GM12878 (cell line): ENCODE results near the gene EIF1AD. TPM values are rescaled to one million over a fixed set of nuclear protein-coding genes. Genes with fewer than 3 reads are reported as not detected.

ENCODE experiments used
- ATAC-seq: fragments of 200-7000 bp; cut with Tn5 transposase; 3 replicates; pipeline ENCODE4 v1.9.1; 2020; ENCODE audit warnings: mild to moderate bottlenecking, moderate library complexity
- BruUV-seq: library from RNA; stranded (reverse); fragments of 400-500 nt; replicated peaks from 2 replicates; lab custom pipeline; 2021; lab: Mats Ljungman, UMichigan
- CTCF ChIA-PET: fragments of 300-600 bp; sonication (Branson Sonifier 250); formaldehyde crosslinking; extraction: SDS; loops from one replicate; lab custom pipeline; 2021; ENCODE audit warnings: inconsistent platforms; lab: Yijun Ruan, JAX
- POLR2A ChIA-PET: fragments of 350-600 bp; formaldehyde crosslinking; extraction: SDS; loops from one replicate; lab custom pipeline; 2021; ENCODE audit warnings: inconsistent platforms; lab: Charles Lee
- RAD21 ChIA-PET: fragments of 300-600 bp; sonication (Branson Sonifier 250); formaldehyde crosslinking; loops from one replicate; lab custom pipeline; 2023; ENCODE audit warnings: antibody characterized with exemption; ENCODE audit not compliant: unreplicated experiment; lab: Charles Lee
- SMC1A ChIA-PET: fragments of 300-600 bp; sonication (Branson Sonifier 250); formaldehyde crosslinking; loops from one replicate; lab custom pipeline; 2023; ENCODE audit not compliant: unreplicated experiment, uncharacterized antibody; lab: Charles Lee
- DNase-seq: peaks from one replicate; pipeline ENCODE4 v3.0.0-alpha.2; 2011; ENCODE audit warnings: low read depth, low spot score
- FAIRE-seq: peaks from 3 replicates; lab custom pipeline; 2011; peaks lifted over from hg19 to GRCh38; lab: Jason Lieb, UNC
- H2AFZ ChIP-seq: 2 replicates; pipeline ENCODE4 v1.6.0; 2011; ENCODE audit warnings: low read depth, low read length, control low read depth; ENCODE audit not compliant: control insufficient read depth
- H3K27ac ChIP-seq: 2 replicates; pipeline ENCODE4 v1.5.1; 2011; ENCODE audit warnings: control low read depth; ENCODE audit not compliant: control insufficient read depth, insufficient read depth
- H3K27me3 ChIP-seq, 2 experiments: replicated peaks in 1 of 2; 2 replicates each; pipeline versions ENCODE4 v1.6.0 to v1.6.1; 2011; ENCODE audit warnings: low read length in 1 of 2; ENCODE audit not compliant: control insufficient read depth in 2 of 2, insufficient read depth in 2 of 2
- H3K36me3 ChIP-seq, 2 experiments: 2 replicates each; pipeline ENCODE4 v1.5.1; 2011; ENCODE audit warnings: low read length in 1 of 2; ENCODE audit not compliant: control insufficient read depth in 2 of 2, insufficient read depth in 2 of 2
- H3K4me1 ChIP-seq: 2 replicates; pipeline ENCODE4 v1.6.1; 2011; ENCODE audit warnings: mild to moderate bottlenecking, low read length, moderate library complexity, mixed read lengths; ENCODE audit not compliant: control insufficient read depth, insufficient read depth
- H3K4me2 ChIP-seq: 2 replicates; pipeline ENCODE4 v1.6.0; 2011; ENCODE audit warnings: control low read depth; ENCODE audit not compliant: control insufficient read depth, insufficient read depth
- H3K4me3 ChIP-seq: fragments of 200-600 bp; sonication (generic); 2 replicates; pipeline ENCODE4 v1.5.1; 2016
- H3K79me2 ChIP-seq: 2 replicates; pipeline ENCODE4 v1.6.0; 2011; ENCODE audit warnings: low read length; ENCODE audit not compliant: control insufficient read depth, insufficient read depth
- H3K9ac ChIP-seq: 2 replicates; pipeline ENCODE4 v1.8.0; 2011; ENCODE audit warnings: low read length, control low read depth, mixed read lengths; ENCODE audit not compliant: control insufficient read depth, insufficient read depth
- H3K9me3 ChIP-seq: replicated peaks from 3 replicates; pipeline ENCODE4 v1.5.1; 2011; ENCODE audit warnings: mild to moderate bottlenecking, low read length; ENCODE audit not compliant: control insufficient read depth, insufficient read depth
- H4K20me1 ChIP-seq: 2 replicates; pipeline ENCODE4 v1.6.0; 2011; ENCODE audit not compliant: control insufficient read depth, insufficient read depth
- BACH1 ChIP-seq: fragments of 450-650 bp; IDR thresholded peaks from 2 replicates; pipeline ENCODE4 v1.6.1; 2017; ENCODE audit warnings: mild to moderate bottlenecking, borderline replicate concordance
- GABPA ChIP-seq: IDR thresholded peaks from 2 replicates; pipeline ENCODE4 v1.6.1; 2014; ENCODE audit warnings: antibody characterized with exemption, low read depth, mild to moderate bottlenecking, inconsistent platforms
- HDAC2 ChIP-seq: fragments of 200-600 bp; sonication (generic); IDR thresholded peaks from 2 replicates; pipeline ENCODE4 v1.6.1; 2017
- IKZF2 ChIP-seq, 2 experiments: fragments of 450-650 bp; IDR thresholded peaks; 2 replicates each; pipeline ENCODE4 v1.6.1; 2017; ENCODE audit warnings: mild to moderate bottlenecking in 2 of 2, moderate library complexity in 2 of 2
- NFXL1 ChIP-seq: fragments of 450-650 bp; IDR thresholded peaks from 2 replicates; pipeline ENCODE4 v1.6.1; 2017; ENCODE audit warnings: antibody characterized with exemption, mild to moderate bottlenecking, borderline replicate concordance
- PML ChIP-seq: IDR thresholded peaks from 2 replicates; pipeline ENCODE4 v1.6.1; 2012; ENCODE audit warnings: low read length, inconsistent platforms
- SMAD5 ChIP-seq: IDR thresholded peaks from 2 replicates; pipeline ENCODE4 v1.6.1; 2016; ENCODE audit warnings: antibody characterized with exemption, low read depth
- SPI1 ChIP-seq: IDR thresholded peaks from 2 replicates; pipeline ENCODE4 v1.6.1; 2011; ENCODE audit warnings: low read depth, mild to moderate bottlenecking, low read length, moderate library complexity, borderline replicate concordance; ENCODE audit not compliant: insufficient read depth
- SREBF1 ChIP-seq: IDR thresholded peaks from 2 replicates; pipeline ENCODE4 v1.6.1; 2012; ENCODE audit warnings: mild to moderate bottlenecking, low read length
- WGBS: methylation state at CpG from one replicate; pipeline ENCODE4 v1.1.6; 2016; ENCODE audit warnings: low lambda C conversion rate; ENCODE audit not compliant: insufficient replicate concordance, insufficient coverage; ENCODE audit errors: missing lambda C conversion rate; 5-methylcytosine and 5-hydroxymethylcytosine counted together
- in situ Hi-C: fragments of 300-500 bp; cut with MboI; formaldehyde crosslinking; loops from 9 replicates; pipeline ENCODE4 v1.14.3; 2018; ENCODE audit warnings: mixed read lengths
- intact Hi-C: fragments of 100-400 bp; cut with micrococcal nuclease; formaldehyde crosslinking; loops from one replicate; pipeline ENCODE4 v1.14.2; 2022; ENCODE audit not compliant: unreplicated experiment
- polyA plus RNA-seq, 11 experiments: library from polyadenylated mRNA; depleted of rRNA in 4 of 11; unstranded in 6 of 11; stranded (reverse) in 5 of 11; fragments of >200 nt; fragmentation: Nextera tagmentation in 4 of 11; fragmentation: Illumina TruSeq in 1 of 11; extraction: Ambion mirVana in 4 of 11; extraction: Trizol in 1 of 11; gene quantifications; 1 replicate in 1 of 11; 2 replicates in 10 of 11; pipeline versions ENCODE4 v1.2.1 to v1.2.3, GENCODE V29; 2011 to 2016; ENCODE audit warnings: inconsistent platforms in 2 of 11, missing spikeins in 2 of 11, low read depth in 1 of 11
- total RNA-seq, 4 experiments: library from RNA; depleted of rRNA in 3 of 4; stranded (reverse); fragments of >200 nt in 3 of 4; fragmentation: Illumina TruSeq in 1 of 4; extraction: Trizol in 1 of 4; gene quantifications; 2 replicates each; pipeline versions ENCODE4 v1.2.1 to v1.2.3, GENCODE V29; 2013 to 2021
- TF ChIP-seq, protein P1 (sequence below): fragments of 450-650 bp; IDR thresholded peaks from 2 replicates; pipeline ENCODE4 v1.6.1; 2017; ENCODE audit warnings: borderline replicate concordance
- TF ChIP-seq, protein P2 (sequence below), 3 experiments: IDR thresholded peaks in 2 of 3; conservative IDR thresholded peaks in 1 of 3; 2 replicates each; pipeline ENCODE4 v1.5.1; 2011; ENCODE audit warnings: low read depth in 3 of 3, low read length in 3 of 3, mild to moderate bottlenecking in 3 of 3, control low read depth in 2 of 3, moderate library complexity in 2 of 3, inconsistent platforms in 1 of 3, mixed read lengths in 1 of 3; ENCODE audit not compliant: control insufficient read depth in 2 of 3, insufficient read depth in 1 of 3; ENCODE audit errors: extremely low read depth in 1 of 3
- TF ChIP-seq, protein P3 (sequence below): fragments of 450-650 bp; IDR thresholded peaks from 2 replicates; pipeline ENCODE4 v1.6.1; 2017; ENCODE audit warnings: mild to moderate bottlenecking, low read depth, inconsistent platforms; ENCODE audit not compliant: poor library complexity, severe bottlenecking
- TF ChIP-seq, protein P4 (sequence below): fragments of 450-650 bp; IDR thresholded peaks from 2 replicates; pipeline ENCODE4 v1.6.1; 2016; ENCODE audit warnings: mild to moderate bottlenecking, moderate library complexity, borderline replicate concordance

Gene EIF1AD
- total and polyA plus RNA-seq, 10 of the 15 experiments (the other 5 are each of a cell fraction or from before 2014, with no cell fraction given): 31.6 to 56.8 (median 39.5) TPM

DNA sequence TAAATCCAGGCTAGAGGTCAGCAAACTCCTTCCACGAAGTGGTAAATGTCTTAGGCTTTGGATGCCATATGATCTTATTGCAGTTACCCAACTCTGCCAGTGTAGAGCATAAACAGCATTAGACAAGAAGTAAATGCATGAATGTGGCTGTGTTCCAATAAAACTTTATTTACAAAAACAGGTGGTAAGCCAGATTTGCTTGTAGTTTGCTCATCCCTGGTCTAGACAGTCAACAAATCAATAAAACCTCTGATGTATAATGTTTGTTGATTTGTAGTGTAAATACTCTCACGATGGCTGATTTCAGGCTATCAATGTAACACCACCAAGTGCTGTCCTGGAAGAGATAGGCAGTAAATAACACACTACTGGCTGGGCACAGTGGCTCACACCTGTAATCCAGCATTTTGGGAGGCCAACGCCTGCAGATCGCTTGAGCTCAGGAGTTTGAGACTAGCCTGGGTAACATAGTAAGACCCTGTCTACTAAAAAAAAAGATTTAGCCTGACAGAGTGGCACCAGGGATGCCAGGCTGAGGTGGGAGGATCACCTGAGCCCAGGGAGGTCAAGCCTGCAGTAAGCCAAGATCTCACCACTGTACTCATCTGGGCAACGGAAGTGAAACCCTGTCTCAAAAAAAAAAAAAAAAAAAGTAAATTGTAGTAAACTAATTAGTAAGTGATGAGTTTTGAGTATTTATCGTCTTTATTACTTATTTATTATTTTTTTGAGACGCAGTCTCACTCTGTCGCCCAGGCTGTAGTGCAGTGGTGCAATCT lies 31.2 kb upstream of the EIF1AD start:
- no peak overlapping the region for H3K9ac ChIP-seq
- TF ChIP-seq HDAC2 (no peak), GABPA (no peak), BACH1 (no peak), SMAD5 (no peak), PML (no peak), NFXL1 (no peak), SPI1 (peak; percentile 45; the same call in 1 of the 2 replicates), IKZF2 (IDR thresholded peaks at IDR 0.05) (no peak), SREBF1 (no peak)
- TF ChIP-seq, protein P1, sequence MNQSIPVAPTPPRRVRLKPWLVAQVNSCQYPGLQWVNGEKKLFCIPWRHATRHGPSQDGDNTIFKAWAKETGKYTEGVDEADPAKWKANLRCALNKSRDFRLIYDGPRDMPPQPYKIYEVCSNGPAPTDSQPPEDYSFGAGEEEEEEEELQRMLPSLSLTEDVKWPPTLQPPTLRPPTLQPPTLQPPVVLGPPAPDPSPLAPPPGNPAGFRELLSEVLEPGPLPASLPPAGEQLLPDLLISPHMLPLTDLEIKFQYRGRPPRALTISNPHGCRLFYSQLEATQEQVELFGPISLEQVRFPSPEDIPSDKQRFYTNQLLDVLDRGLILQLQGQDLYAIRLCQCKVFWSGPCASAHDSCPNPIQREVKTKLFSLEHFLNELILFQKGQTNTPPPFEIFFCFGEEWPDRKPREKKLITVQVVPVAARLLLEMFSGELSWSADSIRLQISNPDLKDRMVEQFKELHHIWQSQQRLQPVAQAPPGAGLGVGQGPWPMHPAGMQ: no peak
- TF ChIP-seq, protein P2, sequence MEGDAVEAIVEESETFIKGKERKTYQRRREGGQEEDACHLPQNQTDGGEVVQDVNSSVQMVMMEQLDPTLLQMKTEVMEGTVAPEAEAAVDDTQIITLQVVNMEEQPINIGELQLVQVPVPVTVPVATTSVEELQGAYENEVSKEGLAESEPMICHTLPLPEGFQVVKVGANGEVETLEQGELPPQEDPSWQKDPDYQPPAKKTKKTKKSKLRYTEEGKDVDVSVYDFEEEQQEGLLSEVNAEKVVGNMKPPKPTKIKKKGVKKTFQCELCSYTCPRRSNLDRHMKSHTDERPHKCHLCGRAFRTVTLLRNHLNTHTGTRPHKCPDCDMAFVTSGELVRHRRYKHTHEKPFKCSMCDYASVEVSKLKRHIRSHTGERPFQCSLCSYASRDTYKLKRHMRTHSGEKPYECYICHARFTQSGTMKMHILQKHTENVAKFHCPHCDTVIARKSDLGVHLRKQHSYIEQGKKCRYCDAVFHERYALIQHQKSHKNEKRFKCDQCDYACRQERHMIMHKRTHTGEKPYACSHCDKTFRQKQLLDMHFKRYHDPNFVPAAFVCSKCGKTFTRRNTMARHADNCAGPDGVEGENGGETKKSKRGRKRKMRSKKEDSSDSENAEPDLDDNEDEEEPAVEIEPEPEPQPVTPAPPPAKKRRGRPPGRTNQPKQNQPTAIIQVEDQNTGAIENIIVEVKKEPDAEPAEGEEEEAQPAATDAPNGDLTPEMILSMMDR (IDR thresholded peaks at IDR 0.05 in 2 of 3, conservative IDR thresholded peaks at IDR 0.05 in 1 of 3; ENCODE audit: control insufficient read depth in 2 of 3, extremely low read depth in 1 of 3, insufficient read depth in 1 of 3, low read depth in 3 of 3, low read length in 3 of 3): no peak
- TF ChIP-seq, protein P3, sequence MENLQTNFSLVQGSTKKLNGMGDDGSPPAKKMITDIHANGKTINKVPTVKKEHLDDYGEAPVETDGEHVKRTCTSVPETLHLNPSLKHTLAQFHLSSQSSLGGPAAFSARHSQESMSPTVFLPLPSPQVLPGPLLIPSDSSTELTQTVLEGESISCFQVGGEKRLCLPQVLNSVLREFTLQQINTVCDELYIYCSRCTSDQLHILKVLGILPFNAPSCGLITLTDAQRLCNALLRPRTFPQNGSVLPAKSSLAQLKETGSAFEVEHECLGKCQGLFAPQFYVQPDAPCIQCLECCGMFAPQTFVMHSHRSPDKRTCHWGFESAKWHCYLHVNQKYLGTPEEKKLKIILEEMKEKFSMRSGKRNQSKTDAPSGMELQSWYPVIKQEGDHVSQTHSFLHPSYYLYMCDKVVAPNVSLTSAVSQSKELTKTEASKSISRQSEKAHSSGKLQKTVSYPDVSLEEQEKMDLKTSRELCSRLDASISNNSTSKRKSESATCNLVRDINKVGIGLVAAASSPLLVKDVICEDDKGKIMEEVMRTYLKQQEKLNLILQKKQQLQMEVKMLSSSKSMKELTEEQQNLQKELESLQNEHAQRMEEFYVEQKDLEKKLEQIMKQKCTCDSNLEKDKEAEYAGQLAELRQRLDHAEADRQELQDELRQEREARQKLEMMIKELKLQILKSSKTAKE: no peak
- TF ChIP-seq, protein P4, sequence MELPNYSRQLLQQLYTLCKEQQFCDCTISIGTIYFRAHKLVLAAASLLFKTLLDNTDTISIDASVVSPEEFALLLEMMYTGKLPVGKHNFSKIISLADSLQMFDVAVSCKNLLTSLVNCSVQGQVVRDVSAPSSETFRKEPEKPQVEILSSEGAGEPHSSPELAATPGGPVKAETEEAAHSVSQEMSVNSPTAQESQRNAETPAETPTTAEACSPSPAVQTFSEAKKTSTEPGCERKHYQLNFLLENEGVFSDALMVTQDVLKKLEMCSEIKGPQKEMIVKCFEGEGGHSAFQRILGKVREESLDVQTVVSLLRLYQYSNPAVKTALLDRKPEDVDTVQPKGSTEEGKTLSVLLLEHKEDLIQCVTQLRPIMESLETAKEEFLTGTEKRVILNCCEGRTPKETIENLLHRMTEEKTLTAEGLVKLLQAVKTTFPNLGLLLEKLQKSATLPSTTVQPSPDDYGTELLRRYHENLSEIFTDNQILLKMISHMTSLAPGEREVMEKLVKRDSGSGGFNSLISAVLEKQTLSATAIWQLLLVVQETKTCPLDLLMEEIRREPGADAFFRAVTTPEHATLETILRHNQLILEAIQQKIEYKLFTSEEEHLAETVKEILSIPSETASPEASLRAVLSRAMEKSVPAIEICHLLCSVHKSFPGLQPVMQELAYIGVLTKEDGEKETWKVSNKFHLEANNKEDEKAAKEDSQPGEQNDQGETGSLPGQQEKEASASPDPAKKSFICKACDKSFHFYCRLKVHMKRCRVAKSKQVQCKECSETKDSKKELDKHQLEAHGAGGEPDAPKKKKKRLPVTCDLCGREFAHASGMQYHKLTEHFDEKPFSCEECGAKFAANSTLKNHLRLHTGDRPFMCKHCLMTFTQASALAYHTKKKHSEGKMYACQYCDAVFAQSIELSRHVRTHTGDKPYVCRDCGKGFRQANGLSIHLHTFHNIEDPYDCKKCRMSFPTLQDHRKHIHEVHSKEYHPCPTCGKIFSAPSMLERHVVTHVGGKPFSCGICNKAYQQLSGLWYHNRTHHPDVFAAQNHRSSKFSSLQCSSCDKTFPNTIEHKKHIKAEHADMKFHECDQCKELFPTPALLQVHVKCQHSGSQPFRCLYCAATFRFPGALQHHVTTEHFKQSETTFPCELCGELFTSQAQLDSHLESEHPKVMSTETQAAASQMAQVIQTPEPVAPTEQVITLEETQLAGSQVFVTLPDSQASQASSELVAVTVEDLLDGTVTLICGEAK: peak; percentile 83
- H3K36me3 ChIP-seq: no peaks in the 10 kb centered on the region
- peak; percentile 61; the same call in 2 of the 3 replicates for ATAC-seq
- SMC1A ChIA-PET: no interaction called here
- in situ Hi-C loops: no loop called here
- H2AFZ ChIP-seq: no peak overlapping the region
- no peaks in the 10 kb centered on the region for H3K4me1 ChIP-seq
- no peak for DNase-seq
- H3K79me2 ChIP-seq: no peaks in the 10 kb centered on the region
- no peaks in the 10 kb centered on the region for H3K27me3 ChIP-seq
- BruUV-seq: no TSS peak
- CTCF ChIA-PET: interaction anchor here (1.7 to 2.0 kb wide), 2 partner anchors 11 to 12 kb away, joined by 5 to 9 read pairs; no protein-coding TSS in a partner anchor
- no peak overlapping the region for H3K27ac ChIP-seq
- H4K20me1 ChIP-seq: no peaks in the 10 kb centered on the region
- 54% methylated on average over 7 of the region's 8 CpGs for WGBS
- POLR2A ChIA-PET: no interaction called here
- H3K4me2 ChIP-seq: no peak overlapping the region
- intact Hi-C loops: no loop called here
- no peak for FAIRE-seq
- no peak overlapping the region for H3K4me3 ChIP-seq
- no peaks in the 10 kb centered on the region; the same call in 2 of the 3 replicates for H3K9me3 ChIP-seq
- RAD21 ChIA-PET: no interaction called here
